T-helper 17 cell (primary cell): ENCODE data around the gene CREB1. TPM values are rescaled to one million over a fixed set of nuclear protein-coding genes. Genes with fewer than 3 reads are reported as not detected.

ENCODE experiments used
- ATAC-seq: fragments of 150-1000 bp; cut with Tn5 transposase; 2 replicates; pipeline ENCODE4 v1.10.0; 2021; ENCODE audit warnings: mild to moderate bottlenecking, moderate library complexity
- DNase-seq, 3 donors: peaks; one replicate each; pipeline versions ENCODE4 v3.0.0 to v3.0.0-alpha.2; 2020 to 2021
- H3K9me3 ChIP-seq: one replicate; pipeline ENCODE4 v1.7.0; 2013; ENCODE audit warnings: low read length, mild to moderate bottlenecking; ENCODE audit not compliant: control insufficient read depth, poor library complexity, severe bottlenecking
- H3K27ac Mint-ChIP-seq: one replicate; pipeline ENCODE4 v1.8.0; 2022; ENCODE audit warnings: mild to moderate bottlenecking, moderate library complexity, mixed read lengths
- H3K27me3 Mint-ChIP-seq: one replicate; pipeline ENCODE4 v1.8.0; 2022; ENCODE audit warnings: mixed read lengths
- H3K36me3 Mint-ChIP-seq: one replicate; pipeline ENCODE4 v1.8.0; 2022; ENCODE audit warnings: low read depth, mixed read lengths
- H3K4me1 Mint-ChIP-seq: one replicate; pipeline ENCODE4 v1.8.0; 2022; ENCODE audit warnings: mild to moderate bottlenecking, mixed read lengths
- H3K4me3 Mint-ChIP-seq: one replicate; pipeline ENCODE4 v1.8.0; 2022; ENCODE audit warnings: mild to moderate bottlenecking, moderate library complexity, mixed read lengths
- total RNA-seq, 4 donors: library from RNA in 2 of 4; stranded (reverse) in 2 of 4; gene quantifications; one replicate each; pipeline ENCODE4 v1.2.3 and lab custom pipeline; 2022 to 2026

The CREB1 gene
- total RNA-seq (10 to 100 TPM; 73.7 to 89.3 TPM), total RNA-seq (lab: John Stamatoyannopoulos, UW) (82.7 to 112 reads per million in 2 donors)

- Mint-ChIP-seq H3K4me3 (peak within 1 kb of the TSS; percentile 95), H3K4me1 (peaks cover 56% of the 10 kb centered on the region), H3K27ac (no peak within 1 kb of the TSS), H3K27me3 (no peaks in the 10 kb centered on the region), H3K36me3 (peaks cover 3% of the 10 kb centered on the region)
- no peaks in the 10 kb centered on the region for H3K9me3 ChIP-seq
- DNase-seq = peak; percentile 98 to 100 (median 100)
- peak; percentile 82 for ATAC-seq
Observed at GRCh38 chr2:207529330-207530159, at the start of gene CREB1. Gene CREB1, plus strand, starts transcription at chr2:207529962. Its CDS starts 25,674 bp downstream, at chr2:207555636.

- Mint-ChIP-seq H3K4me1 (peaks cover 15% of the 10 kb centered on the region), H3K27me3 (no peaks in the 10 kb centered on the region), H3K4me3 (no peak overlapping the region), H3K36me3 (no peaks in the 10 kb centered on the region), H3K27ac (no peak overlapping the region)
- no peaks in the 10 kb centered on the region for H3K9me3 ChIP-seq
- DNase-seq (no peak), ATAC-seq (no peak)
Observed at GRCh38 chr2:207480521-207481040, 49.2 kb upstream of the CREB1 start.

GRCh38 chr2:207481924-207482323 is 47.8 kb upstream of the CREB1 start:
- no peaks in the 10 kb centered on the region for H3K9me3 ChIP-seq
- Mint-ChIP-seq H3K27me3 (no peaks in the 10 kb centered on the region), H3K4me1 (peaks cover 15% of the 10 kb centered on the region), H3K4me3 (no peak overlapping the region), H3K27ac (peak overlapping the region; percentile 51), H3K36me3 (no peaks in the 10 kb centered on the region)
- DNase-seq (no peak), ATAC-seq (no peak)

GRCh38 chr2:207482630-207483029 is 47.1 kb upstream of the CREB1 start:
- no peaks in the 10 kb centered on the region for H3K9me3 ChIP-seq
- no peak overlapping the region for H3K4me3 Mint-ChIP-seq
- no peaks in the 10 kb centered on the region for H3K36me3 Mint-ChIP-seq
- H3K27ac Mint-ChIP-seq = peak overlapping the region; percentile 51
- H3K27me3 Mint-ChIP-seq = no peaks in the 10 kb centered on the region
- ATAC-seq = no peak
- DNase-seq = no peak
- peaks cover 15% of the 10 kb centered on the region for H3K4me1 Mint-ChIP-seq

- H3K4me1 Mint-ChIP-seq = peaks cover 15% of the 10 kb centered on the region
- no peaks in the 10 kb centered on the region for H3K9me3 ChIP-seq
- no peaks in the 10 kb centered on the region for H3K36me3 Mint-ChIP-seq
- peak overlapping the region; percentile 51 for H3K27ac Mint-ChIP-seq
- no peaks in the 10 kb centered on the region for H3K27me3 Mint-ChIP-seq
- DNase-seq (no peak), ATAC-seq (no peak)
- no peak overlapping the region for H3K4me3 Mint-ChIP-seq
Observed at GRCh38 chr2:207483066-207483465, 46.7 kb upstream of the CREB1 start.

- ATAC-seq = no peak
- Mint-ChIP-seq H3K27ac (no peak overlapping the region), H3K27me3 (no peaks in the 10 kb centered on the region), H3K4me1 (peaks cover 14% of the 10 kb centered on the region), H3K36me3 (no peaks in the 10 kb centered on the region), H3K4me3 (no peak overlapping the region)
- no peak for DNase-seq
- no peaks in the 10 kb centered on the region for H3K9me3 ChIP-seq
Observed at GRCh38 chr2:207483477-207483876, 46.3 kb upstream of the CREB1 start.

DNA sequence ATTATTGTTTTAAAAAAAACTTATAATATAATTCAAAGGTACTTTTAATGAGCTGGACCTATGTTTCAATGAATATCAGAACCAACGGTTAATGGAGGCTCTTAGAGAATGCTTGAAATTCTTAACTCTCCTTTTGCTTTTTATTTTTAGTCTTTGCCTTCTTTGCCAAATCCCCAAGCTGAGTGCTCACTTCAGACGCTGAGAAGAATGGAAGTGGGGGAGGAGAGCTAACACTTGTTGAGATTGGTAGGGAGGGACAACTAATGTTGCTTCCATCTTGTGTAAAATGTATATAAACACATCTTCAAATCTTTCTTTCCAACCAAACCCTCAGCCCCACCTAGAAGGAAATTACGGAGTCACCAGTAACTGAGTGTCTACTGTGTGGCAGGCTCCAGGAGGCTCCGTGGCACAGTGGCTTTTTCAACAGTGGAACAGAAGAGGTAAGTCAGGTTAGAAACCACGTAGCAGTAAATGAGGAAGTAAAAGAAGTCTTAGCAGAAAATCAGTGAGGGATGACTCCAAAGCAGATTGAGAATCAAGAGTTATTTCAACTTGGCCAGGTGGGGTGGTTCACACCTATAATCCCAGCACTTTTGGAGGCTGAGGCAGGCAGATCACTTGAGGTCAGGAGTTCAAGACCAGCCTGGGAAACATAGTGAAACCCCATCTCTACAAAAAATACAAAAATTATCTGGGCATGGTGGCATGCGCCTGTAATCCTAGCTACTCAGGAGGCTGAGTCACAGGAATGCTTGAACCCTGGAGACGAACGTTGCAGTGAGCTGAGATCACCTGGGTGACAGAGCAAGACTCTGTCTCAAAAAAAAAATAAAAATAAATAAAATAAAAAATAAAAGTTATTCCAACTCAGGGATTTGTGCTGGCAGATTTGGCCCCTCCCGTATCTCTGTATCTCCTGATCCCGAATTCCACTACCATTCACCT is 45.0 kb upstream of the CREB1 start:
- Mint-ChIP-seq H3K4me1 (peaks cover 3% of the 10 kb centered on the region), H3K27me3 (no peaks in the 10 kb centered on the region), H3K36me3 (no peaks in the 10 kb centered on the region), H3K27ac (no peak overlapping the region), H3K4me3 (no peak overlapping the region)
- H3K9me3 ChIP-seq = no peaks in the 10 kb centered on the region
- peak; percentile 50 for ATAC-seq
- no peak for DNase-seq

DNA sequence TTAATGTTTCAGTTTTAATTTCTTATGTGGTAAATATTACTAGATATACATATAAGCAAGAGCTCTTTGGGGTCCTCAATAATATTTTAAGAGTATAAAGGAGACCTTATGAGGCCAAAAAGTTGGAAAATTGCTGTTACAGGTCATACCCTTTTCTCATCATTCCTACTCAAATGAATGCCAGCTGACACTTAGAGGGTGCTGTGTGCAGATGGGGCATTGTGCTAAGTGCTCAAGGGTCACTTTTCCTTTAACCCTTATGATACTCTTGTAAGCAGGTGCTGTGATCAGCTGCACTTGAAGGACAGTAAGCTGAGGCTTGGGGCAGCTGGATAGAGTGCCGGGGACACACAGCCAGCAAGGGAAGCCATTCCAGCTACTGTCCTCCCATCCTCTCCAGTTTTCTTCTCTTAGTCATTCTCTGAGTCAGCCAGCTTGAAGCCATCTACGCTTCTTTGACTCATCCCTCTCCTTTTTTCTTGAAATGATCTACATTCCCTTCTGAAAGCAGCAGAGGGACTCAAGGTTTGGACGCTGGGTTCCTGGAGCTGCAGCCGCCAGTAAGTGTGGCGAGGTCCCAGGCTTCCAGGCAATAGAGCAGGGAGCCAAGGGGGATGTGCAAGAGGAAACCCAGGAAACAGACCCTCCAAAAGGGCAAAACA is 42.0 kb upstream of the CREB1 start:
- Mint-ChIP-seq H3K36me3 (no peaks in the 10 kb centered on the region), H3K27ac (no peak overlapping the region), H3K27me3 (no peaks in the 10 kb centered on the region), H3K4me3 (no peak overlapping the region), H3K4me1 (no peaks in the 10 kb centered on the region)
- no peak for ATAC-seq
- DNase-seq = no peak
- no peaks in the 10 kb centered on the region for H3K9me3 ChIP-seq

DNA sequence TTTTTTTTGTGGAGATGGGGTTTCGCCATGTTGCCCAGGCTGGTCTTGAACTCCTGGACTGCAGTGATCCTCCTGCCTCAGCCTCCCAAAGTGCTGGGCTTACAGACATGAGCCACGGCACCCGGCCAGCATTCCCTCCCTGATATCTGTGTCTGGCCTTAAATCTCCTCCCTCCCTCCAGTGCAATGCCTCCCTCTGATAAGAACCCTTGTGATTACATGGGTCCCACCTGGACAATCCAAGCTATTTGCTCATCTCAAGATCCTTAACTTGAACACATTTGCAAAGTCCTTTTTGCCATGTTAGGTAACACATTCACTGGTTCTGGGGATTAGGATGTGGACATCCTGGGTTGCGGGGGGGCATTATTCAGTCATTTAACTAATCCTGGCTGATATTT is 40.5 kb upstream of the CREB1 start:
- ATAC-seq (no peak), DNase-seq (no peak)
- no peaks in the 10 kb centered on the region for H3K36me3 Mint-ChIP-seq
- H3K4me3 Mint-ChIP-seq = no peak overlapping the region
- H3K27ac Mint-ChIP-seq = no peak overlapping the region
- no peaks in the 10 kb centered on the region for H3K9me3 ChIP-seq
- H3K27me3 Mint-ChIP-seq = no peaks in the 10 kb centered on the region
- H3K4me1 Mint-ChIP-seq = peaks cover 3% of the 10 kb centered on the region

GRCh38 chr2:207490441-207490840 is 39.3 kb upstream of the CREB1 start:
- no peak for DNase-seq
- Mint-ChIP-seq H3K27me3 (no peaks in the 10 kb centered on the region), H3K4me3 (no peak overlapping the region), H3K36me3 (no peaks in the 10 kb centered on the region), H3K4me1 (peaks cover 3% of the 10 kb centered on the region), H3K27ac (no peak overlapping the region)
- ATAC-seq = no peak
- no peaks in the 10 kb centered on the region for H3K9me3 ChIP-seq

GRCh38 chr2:207491086-207491485 is 38.7 kb upstream of the CREB1 start:
- Mint-ChIP-seq H3K4me1 (peaks cover 3% of the 10 kb centered on the region), H3K4me3 (no peak overlapping the region), H3K36me3 (no peaks in the 10 kb centered on the region), H3K27me3 (no peaks in the 10 kb centered on the region), H3K27ac (no peak overlapping the region)
- no peak for ATAC-seq
- no peaks in the 10 kb centered on the region for H3K9me3 ChIP-seq
- DNase-seq = no peak

DNA sequence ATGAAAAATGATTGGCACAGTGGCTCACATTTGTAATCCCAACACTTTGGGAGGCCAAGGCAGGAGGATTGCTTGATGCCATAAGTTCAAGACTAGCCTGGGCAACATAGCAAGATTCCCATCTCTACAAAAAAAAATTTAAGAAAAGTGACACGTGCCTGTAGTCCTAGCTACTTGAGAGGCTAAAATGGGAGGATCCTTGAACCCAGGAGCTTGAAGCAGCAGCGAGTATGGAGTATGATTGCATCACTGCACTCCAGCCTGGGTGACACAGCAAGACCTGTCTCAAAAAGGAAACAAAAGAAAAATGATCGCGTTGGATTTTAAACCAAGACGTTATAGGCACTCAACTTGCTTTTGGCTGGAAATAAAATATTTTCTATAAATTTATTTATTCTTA is 37.8 kb upstream of the CREB1 start:
- H3K4me1 Mint-ChIP-seq = peaks cover 3% of the 10 kb centered on the region

DNA sequence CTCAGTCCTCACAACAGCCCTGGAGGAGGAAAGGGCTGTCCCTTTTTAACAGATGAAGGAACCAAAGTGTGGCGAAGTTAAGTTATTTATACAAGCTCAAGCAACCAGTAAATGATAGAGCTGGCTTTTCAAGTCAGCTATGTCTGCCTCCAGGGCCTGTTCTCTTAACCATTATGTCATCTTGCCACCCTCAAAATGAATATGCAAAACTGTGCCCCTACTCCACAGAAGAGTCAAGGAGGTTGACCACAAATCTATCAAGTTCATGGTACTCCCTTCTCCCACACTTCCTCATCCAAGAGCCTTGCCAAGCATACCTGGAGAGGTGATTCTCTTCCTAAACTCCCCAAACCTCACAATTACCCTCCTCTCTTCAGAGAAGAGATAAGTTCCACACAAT is 37.3 kb upstream of the CREB1 start:
- no peaks in the 10 kb centered on the region for H3K9me3 ChIP-seq
- H3K27me3 Mint-ChIP-seq = no peaks in the 10 kb centered on the region
- no peak for DNase-seq
- H3K27ac Mint-ChIP-seq = no peak overlapping the region
- no peak overlapping the region for H3K4me3 Mint-ChIP-seq
- H3K36me3 Mint-ChIP-seq = no peaks in the 10 kb centered on the region
- peaks cover 3% of the 10 kb centered on the region for H3K4me1 Mint-ChIP-seq
- ATAC-seq = no peak

More for the DNA sequence above, 37.8 kb upstream of the CREB1 start:
- Mint-ChIP-seq H3K36me3 (no peaks in the 10 kb centered on the region), H3K27ac (no peak overlapping the region), H3K4me3 (no peak overlapping the region), H3K27me3 (no peaks in the 10 kb centered on the region)
- ATAC-seq (no peak), DNase-seq (no peak)
- H3K9me3 ChIP-seq = no peaks in the 10 kb centered on the region
